Endothelial cell of coronary artery (primary cell): ENCODE results near the gene HDAC11. TPM values are rescaled to one million over a fixed set of nuclear protein-coding genes. Genes with fewer than 3 reads are reported as not detected.

ENCODE experiments used
- total RNA-seq: library from RNA; depleted of rRNA; stranded (reverse); fragments of >200 nt; gene quantifications from 2 replicates; pipeline ENCODE4 v1.2.3, GENCODE V29; 2014

HDAC11 gene, protein sequence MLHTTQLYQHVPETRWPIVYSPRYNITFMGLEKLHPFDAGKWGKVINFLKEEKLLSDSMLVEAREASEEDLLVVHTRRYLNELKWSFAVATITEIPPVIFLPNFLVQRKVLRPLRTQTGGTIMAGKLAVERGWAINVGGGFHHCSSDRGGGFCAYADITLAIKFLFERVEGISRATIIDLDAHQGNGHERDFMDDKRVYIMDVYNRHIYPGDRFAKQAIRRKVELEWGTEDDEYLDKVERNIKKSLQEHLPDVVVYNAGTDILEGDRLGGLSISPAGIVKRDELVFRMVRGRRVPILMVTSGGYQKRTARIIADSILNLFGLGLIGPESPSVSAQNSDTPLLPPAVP
- total RNA-seq, result 7.5 and 11.5 TPM in 2 replicates

GRCh38 chr3:13479582-13480339 lies at the start of gene HDAC11:
Gene HDAC11, plus strand, starts transcription at chr3:13480306. Its CDS starts 42 bp downstream, at chr3:13480348.

DNA sequence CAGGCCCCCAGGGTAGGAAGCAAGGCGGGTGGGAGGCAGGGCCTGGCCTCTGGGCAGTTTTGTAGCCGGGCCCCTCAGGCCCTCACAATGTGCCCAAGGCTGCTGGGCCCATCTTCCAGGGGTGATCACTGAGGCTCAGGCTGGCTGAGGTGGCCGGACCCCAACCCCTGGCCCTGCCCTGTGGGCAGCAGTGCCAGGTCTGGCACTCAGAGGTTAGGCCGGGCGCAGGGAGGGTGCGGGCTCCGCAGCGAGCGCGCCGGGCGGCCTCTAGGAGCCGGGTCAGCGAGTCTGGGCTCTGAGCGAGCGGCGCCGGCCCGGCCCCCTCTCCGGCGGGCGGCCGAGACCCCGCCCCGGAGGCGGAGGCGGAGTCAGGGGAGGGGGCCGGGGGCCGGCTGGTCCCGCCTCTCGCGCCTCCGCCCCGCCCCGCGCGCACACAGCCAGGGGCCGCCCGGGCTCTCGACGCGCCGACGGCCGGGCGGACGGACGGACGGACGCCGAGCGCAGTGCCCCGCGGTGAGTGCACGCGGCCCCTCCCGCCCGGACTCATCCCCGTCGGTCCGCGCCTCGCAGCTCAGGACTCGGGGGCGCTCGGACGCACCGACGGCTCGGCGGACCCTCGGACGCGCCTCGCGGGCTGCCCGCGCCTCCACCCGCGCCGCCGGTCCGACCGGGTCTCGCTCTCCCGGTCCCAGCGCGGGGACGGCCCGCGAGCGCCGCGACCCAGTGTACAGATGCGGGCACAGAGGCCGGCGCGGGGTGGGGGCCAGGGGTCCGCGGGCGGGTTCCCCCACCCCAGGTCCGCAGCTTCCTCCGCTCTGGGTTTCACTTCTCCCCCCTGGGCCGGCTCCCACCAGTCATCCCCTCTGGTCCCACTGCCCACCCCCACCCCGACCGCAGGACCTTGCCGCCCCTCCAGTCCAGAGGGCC lies 68.9 kb downstream of the HDAC11 start, which contains the start of gene FBLN2:
TSS of gene FBLN2 (plus strand) at position 430 of the 927 bp plus-strand sequence. CDS start 21,231 bp downstream, outside the sequence.

Other genes with a start within 250 kb of the HDAC11 start
- gene NUP210, start 60.0 kb upstream of the HDAC11 start, total RNA-seq, result 0.18 and 0.28 TPM in 2 replicates
- 1.5 and 80.2 TPM in 2 replicates for gene FBLN2, start 68.8 kb downstream of the HDAC11 start, total RNA-seq